PC-3 (cell line): ENCODE results near the gene SLC38A3. TPM values are rescaled to one million over a fixed set of nuclear protein-coding genes. Genes with fewer than 3 reads are reported as not detected.
A peak's percentile ranks its signal among the peaks of the same experiment; 100 is the strongest.

Experiments
- ATAC-seq: fragments of 200-7000 bp; cut with Tn5 transposase; 2 replicates; pipeline ENCODE4 v1.9.1; 2020; ENCODE audit warnings: mild to moderate bottlenecking, moderate library complexity
- BruUV-seq: library from RNA; stranded (reverse); fragments of 400-500 nt; replicated peaks from 2 replicates; lab custom pipeline; 2021; lab: Mats Ljungman, UMichigan
- CTCF ChIA-PET: fragments of 300-600 bp; sonication (Branson Sonifier 250); formaldehyde crosslinking; loops from one replicate; lab custom pipeline; 2022; ENCODE audit warnings: antibody characterized with exemption; lab: Charles Lee
- POLR2A ChIA-PET: fragments of 300-600 bp; sonication (Branson Sonifier 250); formaldehyde crosslinking; loops from one replicate; lab custom pipeline; 2022; ENCODE audit warnings: antibody characterized with exemption; ENCODE audit not compliant: unreplicated experiment; lab: Charles Lee
- DNase-seq: peaks from one replicate; pipeline ENCODE4 v3.0.0-alpha.2; 2015
- H2AFZ ChIP-seq: fragments of 300-600 bp; sonication (generic); 2 replicates; pipeline ENCODE4 v1.6.0; 2016; ENCODE audit warnings: antibody characterized with exemption, low read length
- H3F3A ChIP-seq: fragments of 300-600 bp; sonication (generic); one replicate; pipeline ENCODE4 v1.6.0; 2017; ENCODE audit warnings: antibody characterized with exemption, low read length, control low read depth, mild to moderate bottlenecking; ENCODE audit not compliant: unreplicated experiment
- H3K27ac ChIP-seq: fragments of 300-600 bp; sonication (generic); 2 replicates; pipeline ENCODE4 v1.5.1; 2016; ENCODE audit warnings: mild to moderate bottlenecking, low read length
- H3K27me3 ChIP-seq: fragments of 300-600 bp; sonication (generic); 2 replicates; pipeline ENCODE4 v1.6.1; 2016; ENCODE audit warnings: low read length, mixed read lengths
- H3K36me3 ChIP-seq: fragments of 300-600 bp; sonication (generic); 2 replicates; pipeline ENCODE4 v1.6.1; 2016; ENCODE audit warnings: low read depth, mixed run types, low read length, mixed read lengths
- H3K4me1 ChIP-seq: fragments of 300-600 bp; sonication (generic); 2 replicates; pipeline ENCODE4 v1.5.1; 2016; ENCODE audit warnings: low read length; ENCODE audit not compliant: insufficient read depth
- H3K4me2 ChIP-seq: fragments of 300-600 bp; sonication (generic); 2 replicates; pipeline ENCODE4 v1.6.0; 2016; ENCODE audit warnings: low read length
- H3K4me3 ChIP-seq: fragments of 300-600 bp; sonication (generic); 2 replicates; pipeline ENCODE4 v1.5.1; 2016; ENCODE audit warnings: mild to moderate bottlenecking, low read length, mixed read lengths
- H3K79me2 ChIP-seq: fragments of 300-600 bp; sonication (generic); 2 replicates; pipeline ENCODE4 v1.6.1; 2017; ENCODE audit warnings: low read length, mixed read lengths
- H3K9ac ChIP-seq: fragments of 300-600 bp; sonication (generic); 2 replicates; pipeline ENCODE4 v1.6.0; 2016; ENCODE audit warnings: mild to moderate bottlenecking, low read length
- H3K9me2 ChIP-seq: fragments of 300-600 bp; sonication (generic); replicated peaks from 2 replicates; pipeline ENCODE4 v1.6.1; 2016; ENCODE audit warnings: mixed run types, low read length, mixed read lengths
- H3K9me3 ChIP-seq: fragments of 300-600 bp; sonication (generic); 2 replicates; pipeline ENCODE4 v1.6.1; 2016; ENCODE audit warnings: low read length, mixed read lengths
- H4K20me1 ChIP-seq: fragments of 300-600 bp; sonication (generic); 2 replicates; pipeline ENCODE4 v1.6.1; 2016; ENCODE audit warnings: low read length, mixed read lengths
- EZH2 ChIP-seq: fragments of 300-600 bp; sonication (generic); IDR thresholded peaks from one replicate; pipeline ENCODE4 v1.6.1; 2017; ENCODE audit warnings: antibody characterized with exemption, mild to moderate bottlenecking, low read length; ENCODE audit not compliant: unreplicated experiment
- EZH2phosphoT487 ChIP-seq: fragments of 300-600 bp; sonication (generic); IDR thresholded peaks from 2 replicates; pipeline ENCODE4 v1.6.1; 2018; ENCODE audit warnings: mild to moderate bottlenecking, antibody characterized with exemption, low read length, borderline replicate concordance
- intact Hi-C: fragments of 100-400 bp; cut with micrococcal nuclease; formaldehyde crosslinking; loops from 2 replicates; pipeline ENCODE4 v1.9.0; 2023
- total RNA-seq: library from RNA; depleted of rRNA; stranded (reverse); fragments of >200 nt; gene quantifications from 2 replicates; pipeline ENCODE4 v1.2.3, GENCODE V29; 2014
- TF ChIP-seq, protein P1 (sequence below): fragments of 300-600 bp; sonication (generic); conservative IDR thresholded peaks from 2 replicates; pipeline ENCODE4 v1.5.1; 2017; ENCODE audit warnings: antibody characterized with exemption, low read depth, mild to moderate bottlenecking, low read length

SLC38A3 gene
- total RNA-seq, 1 experiment from 2014 or later, result 3.3 TPM

DNA sequence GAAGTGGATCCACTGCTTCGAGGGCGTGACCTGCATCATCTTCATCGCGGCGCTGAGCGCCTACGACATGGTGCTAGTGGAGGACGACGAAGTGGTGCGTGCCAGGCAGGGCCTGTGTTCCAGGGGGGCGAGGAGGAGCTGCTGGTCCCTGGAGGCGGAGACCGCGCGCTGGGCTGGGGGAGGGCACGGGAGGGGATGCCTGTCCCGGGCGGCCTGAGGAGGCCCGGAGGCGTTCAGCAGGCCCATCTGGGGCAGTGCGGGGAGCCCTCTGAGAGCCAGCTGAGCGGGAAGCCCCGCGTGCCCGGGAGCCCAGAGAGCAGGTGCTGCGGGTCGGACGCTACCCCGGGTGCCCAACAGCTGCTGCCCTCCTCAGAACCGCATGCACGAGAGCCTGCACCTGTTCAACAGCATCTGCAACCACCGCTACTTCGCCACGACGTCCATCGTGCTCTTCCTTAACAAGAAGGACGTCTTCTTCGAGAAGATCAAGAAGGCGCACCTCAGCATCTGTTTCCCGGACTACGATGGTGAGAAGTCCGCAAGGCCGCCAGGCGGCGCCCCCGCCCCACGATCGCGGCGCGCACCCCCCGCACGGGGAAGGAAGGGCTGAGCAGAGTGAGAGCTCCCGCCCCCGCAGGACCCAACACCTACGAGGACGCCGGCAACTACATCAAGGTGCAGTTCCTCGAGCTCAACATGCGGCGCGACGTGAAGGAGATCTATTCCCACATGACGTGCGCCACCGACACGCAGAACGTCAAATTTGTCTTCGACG is 10.8 kb upstream of the SLC38A3 start:
- H3K36me3 ChIP-seq, result no peaks in the 10 kb centered on the region
- peak; percentile 76 for DNase-seq
- intact Hi-C loops, result no loop called here
- no peak overlapping the region for H3K9ac ChIP-seq
- H3K27me3 ChIP-seq, result no peaks in the 10 kb centered on the region
- H3K27ac ChIP-seq, result no peak overlapping the region
- no peaks in the 10 kb centered on the region for H3K9me3 ChIP-seq
- no peaks in the 10 kb centered on the region for H4K20me1 ChIP-seq
- no peaks in the 10 kb centered on the region; the same call in 1 of the 2 replicates for H3K4me1 ChIP-seq
- CTCF ChIA-PET, result interaction anchor here (0.5 to 3.4 kb wide), 6 partner anchors 32 to 1191 kb away, joined by 3 to 22 read pairs (median 3); partner anchors contain the start of gene MANF
- no peaks in the 10 kb centered on the region for H3K79me2 ChIP-seq
- no peaks in the 10 kb centered on the region for H3K9me2 ChIP-seq
- H2AFZ ChIP-seq, result no peak overlapping the region
- no peaks in the 10 kb centered on the region for H3F3A ChIP-seq
- POLR2A ChIA-PET, result no interaction called here
- peak overlapping the region; percentile 22; the same call in 1 of the 2 replicates for H3K4me2 ChIP-seq
- H3K4me3 ChIP-seq, result no peak overlapping the region
- peak; percentile 57 for ATAC-seq
- BruUV-seq, result no TSS peak
- TF ChIP-seq, protein P1, sequence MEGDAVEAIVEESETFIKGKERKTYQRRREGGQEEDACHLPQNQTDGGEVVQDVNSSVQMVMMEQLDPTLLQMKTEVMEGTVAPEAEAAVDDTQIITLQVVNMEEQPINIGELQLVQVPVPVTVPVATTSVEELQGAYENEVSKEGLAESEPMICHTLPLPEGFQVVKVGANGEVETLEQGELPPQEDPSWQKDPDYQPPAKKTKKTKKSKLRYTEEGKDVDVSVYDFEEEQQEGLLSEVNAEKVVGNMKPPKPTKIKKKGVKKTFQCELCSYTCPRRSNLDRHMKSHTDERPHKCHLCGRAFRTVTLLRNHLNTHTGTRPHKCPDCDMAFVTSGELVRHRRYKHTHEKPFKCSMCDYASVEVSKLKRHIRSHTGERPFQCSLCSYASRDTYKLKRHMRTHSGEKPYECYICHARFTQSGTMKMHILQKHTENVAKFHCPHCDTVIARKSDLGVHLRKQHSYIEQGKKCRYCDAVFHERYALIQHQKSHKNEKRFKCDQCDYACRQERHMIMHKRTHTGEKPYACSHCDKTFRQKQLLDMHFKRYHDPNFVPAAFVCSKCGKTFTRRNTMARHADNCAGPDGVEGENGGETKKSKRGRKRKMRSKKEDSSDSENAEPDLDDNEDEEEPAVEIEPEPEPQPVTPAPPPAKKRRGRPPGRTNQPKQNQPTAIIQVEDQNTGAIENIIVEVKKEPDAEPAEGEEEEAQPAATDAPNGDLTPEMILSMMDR, result peak; percentile 91
- no peak for TF ChIP-seq EZH2phosphoT487

GRCh38 chr3:50194903-50195500 is 10.1 kb upstream of the SLC38A3 start:
- ATAC-seq (peak; percentile 12; the same call in 1 of the 2 replicates), DNase-seq (peak; percentile 21)
- H3K4me3 ChIP-seq, result no peak overlapping the region
- TF ChIP-seq, protein P1, result no peak
- TF ChIP-seq EZH2, result no peak
- TF ChIP-seq EZH2phosphoT487, result no peak
- no peaks in the 10 kb centered on the region for H3F3A ChIP-seq
- H3K9me2 ChIP-seq, result no peaks in the 10 kb centered on the region
- H3K4me2 ChIP-seq, result no peak overlapping the region
- H3K9me3 ChIP-seq, result no peaks in the 10 kb centered on the region
- BruUV-seq, result no TSS peak
- no peaks in the 10 kb centered on the region for H3K36me3 ChIP-seq
- no peak overlapping the region for H2AFZ ChIP-seq
- no peaks in the 10 kb centered on the region for H3K79me2 ChIP-seq
- ChIA-PET POLR2A (no interaction called here), CTCF (interaction anchor here (0.5 to 3.4 kb wide), 8 partner anchors 17 to 1190 kb away, joined by 3 to 22 read pairs (median 3); partner anchors contain the start of gene MANF)
- H3K27me3 ChIP-seq, result no peaks in the 10 kb centered on the region
- no peak overlapping the region for H3K9ac ChIP-seq
- H3K4me1 ChIP-seq, result no peaks in the 10 kb centered on the region; the same call in 1 of the 2 replicates
- intact Hi-C loops, result loop anchor here (5.0 kb wide), 1 partner anchor 127 kb away; the partner anchor contains the start of gene HYAL2
- no peaks in the 10 kb centered on the region for H4K20me1 ChIP-seq
- H3K27ac ChIP-seq, result no peak overlapping the region
